Body of pancreas (tissue), 4 donors: ENCODE data around the gene GTPBP1. TPM values are rescaled to one million over a fixed set of nuclear protein-coding genes. Genes with fewer than 3 reads are reported as not detected.

Experiments used
- ATAC-seq: fragments of 150-250 bp; one replicate; pipeline ENCODE4 v1.9.1; 2016
- DNase-seq, 4 donors: peaks; one replicate each; pipeline ENCODE4 v3.0.0-alpha.2; 2019
- H3K27ac ChIP-seq, 4 donors: fragments of 200-600 bp; sonication (generic); 1 replicate in 3 of 4; 2 replicates in 1 of 4; pipeline versions ENCODE4 v1.5.1 to v1.6.1; 2016 to 2019; ENCODE audit warnings: mild to moderate bottlenecking in 1 of 4, mixed read lengths in 1 of 4, moderate library complexity in 1 of 4
- H3K27me3 ChIP-seq, 2 donors: fragments of 200-600 bp; sonication (generic); one replicate each; pipeline ENCODE4 v1.6.0; 2016; ENCODE audit warnings: mild to moderate bottlenecking in 1 of 2
- H3K36me3 ChIP-seq, 2 donors: fragments of 200-600 bp; sonication (generic); replicated peaks in 1 of 2; 2 replicates each; pipeline ENCODE4 v1.5.1; 2016; ENCODE audit warnings: low read depth in 2 of 2; ENCODE audit not compliant: insufficient read depth in 1 of 2
- H3K4me1 ChIP-seq: fragments of 200-600 bp; sonication (generic); one replicate; pipeline ENCODE4 v1.6.0; 2016
- H3K4me3 ChIP-seq, 2 donors: fragments of 200-600 bp; sonication (generic); 1 replicate in 1 of 2; 2 replicates in 1 of 2; pipeline ENCODE4 v1.5.1; 2016 to 2019
- H3K9me3 ChIP-seq, 3 donors: fragments of 200-600 bp; sonication (generic); 1 replicate in 2 of 3; 2 replicates in 1 of 3; pipeline ENCODE4 v1.5.1; 2016
- POLR2A ChIP-seq, 3 donors: fragments of 450-650 bp; IDR thresholded peaks; one replicate each; pipeline ENCODE4 v1.6.1; 2016; ENCODE audit warnings: antibody characterized with exemption in 3 of 3, mild to moderate bottlenecking in 2 of 3
- WGBS, 2 donors: methylation state at CpG; one replicate each; pipeline ENCODE4 v1.1.5; 2017; 5-methylcytosine and 5-hydroxymethylcytosine counted together
- intact Hi-C: fragments of 100-400 bp; cut with DNase I; formaldehyde crosslinking; loops from one replicate; pipeline ENCODE4 v1.15.1; 2023
- total RNA-seq, 2 donors: library from RNA; depleted of rRNA; stranded (reverse); fragments of >200 nt; gene quantifications; one replicate each; pipeline ENCODE4 v1.1.0, GENCODE V29; 2016
- TF ChIP-seq, protein P1 (sequence below), 7 experiments: fragments of 450-650 bp in 4 of 7; fragments of 200-600 bp in 3 of 7; sonication (generic) in 3 of 7; IDR thresholded peaks; one replicate each; pipeline ENCODE4 v1.5.1; 2016 to 2019; ENCODE audit warnings: antibody characterized with exemption in 7 of 7

The GTPBP1 gene
- total RNA-seq, 2 donors from 2014 or later = 34.0 to 53.4 TPM

DNA sequence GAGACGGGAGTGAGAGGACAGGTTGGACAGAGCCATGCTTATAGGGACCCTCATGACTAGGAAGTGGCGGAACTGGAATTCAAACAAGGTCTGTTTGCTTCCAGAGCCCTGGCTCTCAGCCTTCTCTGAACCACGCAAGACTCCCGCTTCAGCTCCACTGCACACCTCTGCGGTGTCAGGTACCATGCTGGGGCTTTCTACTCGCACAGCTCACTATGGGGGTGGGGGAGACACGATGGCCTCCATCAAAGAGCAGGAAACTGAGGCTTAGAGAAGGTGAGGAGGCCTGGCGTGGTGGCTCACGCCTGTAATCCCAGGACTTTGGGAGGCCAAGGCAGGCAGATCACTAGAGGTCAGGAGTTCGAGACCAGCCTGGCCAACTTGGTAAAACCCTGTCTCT lies 35.8 kb downstream of the GTPBP1 start:
- no peaks in the 10 kb centered on the region for H3K27me3 ChIP-seq
- DNase-seq = no peak
- H3K36me3 ChIP-seq = peaks cover 42 to 78% of the 10 kb centered on the region in 2 donors
- WGBS, 2 donors = 92 to 97% methylated on average over 6 to 10 of the region's 10 CpGs
- no peaks in the 10 kb centered on the region for H3K4me1 ChIP-seq
- ATAC-seq = no peak
- H3K9me3 ChIP-seq = no peaks in the 10 kb centered on the region
- TF ChIP-seq, protein P1, sequence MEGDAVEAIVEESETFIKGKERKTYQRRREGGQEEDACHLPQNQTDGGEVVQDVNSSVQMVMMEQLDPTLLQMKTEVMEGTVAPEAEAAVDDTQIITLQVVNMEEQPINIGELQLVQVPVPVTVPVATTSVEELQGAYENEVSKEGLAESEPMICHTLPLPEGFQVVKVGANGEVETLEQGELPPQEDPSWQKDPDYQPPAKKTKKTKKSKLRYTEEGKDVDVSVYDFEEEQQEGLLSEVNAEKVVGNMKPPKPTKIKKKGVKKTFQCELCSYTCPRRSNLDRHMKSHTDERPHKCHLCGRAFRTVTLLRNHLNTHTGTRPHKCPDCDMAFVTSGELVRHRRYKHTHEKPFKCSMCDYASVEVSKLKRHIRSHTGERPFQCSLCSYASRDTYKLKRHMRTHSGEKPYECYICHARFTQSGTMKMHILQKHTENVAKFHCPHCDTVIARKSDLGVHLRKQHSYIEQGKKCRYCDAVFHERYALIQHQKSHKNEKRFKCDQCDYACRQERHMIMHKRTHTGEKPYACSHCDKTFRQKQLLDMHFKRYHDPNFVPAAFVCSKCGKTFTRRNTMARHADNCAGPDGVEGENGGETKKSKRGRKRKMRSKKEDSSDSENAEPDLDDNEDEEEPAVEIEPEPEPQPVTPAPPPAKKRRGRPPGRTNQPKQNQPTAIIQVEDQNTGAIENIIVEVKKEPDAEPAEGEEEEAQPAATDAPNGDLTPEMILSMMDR (IDR thresholded peaks at IDR 0.05) = no peak
- no peak for TF ChIP-seq POLR2A (IDR thresholded peaks at IDR 0.05)
- no peak overlapping the region for H3K27ac ChIP-seq
- no peak overlapping the region for H3K4me3 ChIP-seq
- intact Hi-C loops = no loop called here

DNA sequence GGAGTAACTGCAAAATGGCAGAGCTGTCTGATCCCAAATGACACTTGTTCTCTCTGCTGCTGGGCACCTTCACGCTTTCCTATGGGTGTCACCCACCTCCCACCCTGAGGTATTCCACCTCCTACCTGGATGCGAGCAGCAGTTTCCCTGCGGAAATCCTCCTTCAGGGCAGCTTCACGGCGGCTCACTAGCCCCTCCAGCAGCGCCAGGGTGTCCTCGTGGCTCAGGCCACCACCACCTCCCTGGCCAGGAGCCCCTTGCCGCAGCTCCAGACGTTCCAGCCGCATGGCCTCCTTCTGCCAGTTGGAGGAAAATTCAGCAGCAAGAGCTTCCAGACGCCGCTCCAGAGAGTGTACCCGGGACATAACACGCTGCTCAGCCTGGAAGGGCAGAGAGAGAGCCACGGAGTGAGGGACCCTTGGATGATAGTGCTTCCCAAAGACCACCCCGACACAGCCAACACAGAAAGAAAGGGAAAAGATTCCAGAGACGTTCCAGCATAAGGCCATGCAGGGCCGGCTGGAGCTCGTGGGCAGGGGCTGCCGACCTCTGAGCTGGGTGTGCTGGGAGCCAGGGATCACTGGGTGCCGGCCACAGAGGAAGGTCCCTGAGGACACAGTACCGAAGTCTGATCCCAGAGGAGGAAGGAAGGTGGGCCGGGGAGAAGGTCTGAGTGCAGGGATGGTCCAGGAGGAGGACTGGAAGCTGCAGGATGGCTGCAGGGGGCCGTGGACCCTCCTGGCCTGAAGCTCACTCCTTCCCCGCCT lies 36.6 kb downstream of the GTPBP1 start:
- Histone ChIP-seq H3K36me3 (peaks cover 40 to 79% of the 10 kb centered on the region in 2 donors), H3K27me3 (no peaks in the 10 kb centered on the region), H3K4me1 (no peaks in the 10 kb centered on the region), H3K9me3 (no peaks in the 10 kb centered on the region), H3K4me3 (no peak overlapping the region), H3K27ac (no peak overlapping the region)
- DNase-seq = no peak
- 90 to 96% methylated on average over 20 to 25 of the region's 25 CpGs for WGBS, 2 donors
- ATAC-seq = no peak
- intact Hi-C loops = no loop called here
- TF ChIP-seq POLR2A (IDR thresholded peaks at IDR 0.05) = no peak
- TF ChIP-seq, protein P1 (IDR thresholded peaks at IDR 0.05) = no peak

DNA sequence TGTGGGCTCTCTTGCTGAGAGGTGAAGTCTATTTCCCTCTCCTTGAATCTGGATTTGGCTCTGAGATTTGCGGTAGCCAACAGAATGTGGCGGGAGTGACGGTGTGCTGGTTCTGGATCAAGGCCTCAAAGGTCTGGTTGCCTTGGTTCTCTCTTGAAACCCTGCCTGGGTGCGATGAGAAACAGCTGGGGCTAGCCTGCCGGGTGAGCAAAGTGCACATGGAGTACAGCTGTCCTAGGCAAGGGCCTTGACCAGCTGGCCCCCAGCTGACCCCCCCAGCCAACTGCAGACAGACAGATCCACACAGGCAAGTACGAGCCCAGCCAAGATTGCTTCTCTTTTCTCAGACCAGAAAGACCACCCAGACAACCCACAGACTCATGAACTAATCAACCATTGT lies 39.2 kb downstream of the GTPBP1 start:
- no peak for DNase-seq

GRCh38 chr22:38745676-38746460 lies 40.1 kb downstream of the GTPBP1 start:
- Histone ChIP-seq H3K4me1 (peaks cover under 1% of the 10 kb centered on the region), H3K9me3 (no peaks in the 10 kb centered on the region), H3K4me3 (no peak overlapping the region), H3K27ac (no peak overlapping the region), H3K36me3 (peaks cover 22 to 74% of the 10 kb centered on the region in 2 donors), H3K27me3 (no peaks in the 10 kb centered on the region)
- TF ChIP-seq, protein P1 (IDR thresholded peaks at IDR 0.05) = no peak
- no peak for TF ChIP-seq POLR2A (IDR thresholded peaks at IDR 0.05)
- ATAC-seq (no peak), DNase-seq (no peak)
- intact Hi-C loops = no loop called here
- 79 to 85% methylated on average over 11 of the region's 14 CpGs for WGBS, 2 donors

More for the DNA sequence above, 39.2 kb downstream of the GTPBP1 start:
- Histone ChIP-seq H3K4me3 (no peak overlapping the region), H3K36me3 (peaks cover 22 to 75% of the 10 kb centered on the region in 2 donors), H3K4me1 (no peaks in the 10 kb centered on the region), H3K27me3 (no peaks in the 10 kb centered on the region), H3K9me3 (no peaks in the 10 kb centered on the region), H3K27ac (peak overlapping the region in 1 of 4 donors; percentile 15)
- TF ChIP-seq POLR2A (IDR thresholded peaks at IDR 0.05) = no peak
- TF ChIP-seq, protein P1 (IDR thresholded peaks at IDR 0.05) = no peak
- peak; percentile 8 for ATAC-seq
- intact Hi-C loops = no loop called here
- 65 to 82% methylated on average over 4 to 5 of the region's 6 CpGs for WGBS, 2 donors
